SU-DHL-6 (cell line): Measurements from ENCODE around the gene ALG6.

Experiments used
- EZH2phosphoT487 ChIP-seq: fragments of 200-600 bp; sonication (generic), shearing (Covaris generic); conservative IDR thresholded peaks from 2 replicates; pipeline ENCODE4 v1.6.1; 2018; ENCODE audit warnings: mild to moderate bottlenecking, antibody characterized with exemption, low read length, moderate library complexity, mixed read lengths
- TF ChIP-seq, protein P1 (sequence below): fragments of 200-600 bp; sonication (generic); IDR thresholded peaks from one replicate; pipeline ENCODE4 v1.5.1; 2017; ENCODE audit warnings: antibody characterized with exemption, mild to moderate bottlenecking, low read length, moderate library complexity; ENCODE audit not compliant: insufficient read depth, poor library complexity, severe bottlenecking

DNA sequence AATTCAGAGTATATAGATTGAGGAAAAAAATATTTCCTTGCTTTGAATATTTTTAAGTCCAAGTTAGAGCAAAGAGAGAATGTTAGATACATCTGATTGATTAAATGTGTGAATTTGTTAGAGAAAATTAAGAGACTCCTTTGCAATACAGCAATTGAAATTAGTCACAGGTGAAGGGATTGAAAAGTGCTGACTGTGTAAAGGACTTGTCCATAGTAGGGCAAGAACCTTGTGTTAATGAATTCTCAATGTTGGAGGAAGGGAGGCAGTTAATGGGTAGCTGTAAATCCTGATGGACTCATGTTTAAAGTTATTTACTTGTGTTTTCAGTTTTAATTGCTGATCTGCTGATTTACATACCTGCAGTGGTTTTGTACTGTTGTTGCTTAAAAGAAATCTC lies 38.6 kb downstream of the ALG6 start:
- TF ChIP-seq, protein P1, sequence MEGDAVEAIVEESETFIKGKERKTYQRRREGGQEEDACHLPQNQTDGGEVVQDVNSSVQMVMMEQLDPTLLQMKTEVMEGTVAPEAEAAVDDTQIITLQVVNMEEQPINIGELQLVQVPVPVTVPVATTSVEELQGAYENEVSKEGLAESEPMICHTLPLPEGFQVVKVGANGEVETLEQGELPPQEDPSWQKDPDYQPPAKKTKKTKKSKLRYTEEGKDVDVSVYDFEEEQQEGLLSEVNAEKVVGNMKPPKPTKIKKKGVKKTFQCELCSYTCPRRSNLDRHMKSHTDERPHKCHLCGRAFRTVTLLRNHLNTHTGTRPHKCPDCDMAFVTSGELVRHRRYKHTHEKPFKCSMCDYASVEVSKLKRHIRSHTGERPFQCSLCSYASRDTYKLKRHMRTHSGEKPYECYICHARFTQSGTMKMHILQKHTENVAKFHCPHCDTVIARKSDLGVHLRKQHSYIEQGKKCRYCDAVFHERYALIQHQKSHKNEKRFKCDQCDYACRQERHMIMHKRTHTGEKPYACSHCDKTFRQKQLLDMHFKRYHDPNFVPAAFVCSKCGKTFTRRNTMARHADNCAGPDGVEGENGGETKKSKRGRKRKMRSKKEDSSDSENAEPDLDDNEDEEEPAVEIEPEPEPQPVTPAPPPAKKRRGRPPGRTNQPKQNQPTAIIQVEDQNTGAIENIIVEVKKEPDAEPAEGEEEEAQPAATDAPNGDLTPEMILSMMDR: no peak
- no peak for TF ChIP-seq EZH2phosphoT487
